Measurements from ENCODE around the gene PCGF2. TPM values are rescaled to one million over a fixed set of nuclear protein-coding genes. Genes with fewer than 3 reads are reported as not detected.

Gene PCGF2
- total RNA-seq, 2 experiments from 2014 or later: 12.8 to 47.3 TPM

- Histone ChIP-seq H3K9me2 (ENCODE audit: insufficient read depth, low read length) (no peaks in the 10 kb centered on the region), H3K4me1 (ENCODE audit: insufficient read depth, low read length, poor library complexity, severe bottlenecking) (peaks cover 14% of the 10 kb centered on the region), H3K4me2 (ENCODE audit: low read length) (no peak overlapping the region), H3K9me3 (ENCODE audit: low read length) (no peaks in the 10 kb centered on the region), H2AFZ (ENCODE audit: low read length) (no peak overlapping the region), H3K27ac (ENCODE audit: low read depth, low read length, poor library complexity, severe bottlenecking) (no peak overlapping the region), H3K79me2 (ENCODE audit: insufficient read depth, low read depth, low read length) (no peaks in the 10 kb centered on the region), H3K36me3 (ENCODE audit: insufficient read depth, low read length) (no peaks in the 10 kb centered on the region), H4K20me1 (ENCODE audit: insufficient read depth, low read length) (no peaks in the 10 kb centered on the region), H3K4me3 (ENCODE audit: low read depth, low read length, poor library complexity, severe bottlenecking) (no peak overlapping the region)
- ChIA-PET CTCF (ENCODE audit: unreplicated experiment) (no interaction called here), POLR2A (interaction anchor here (0.8 kb wide), 1 partner anchor 16 kb away, joined by 3 read pairs; no protein-coding TSS in a partner anchor)
- TF ChIP-seq EZH2phosphoT487 (IDR thresholded peaks at IDR 0.05; ENCODE audit: borderline replicate concordance, low read depth, low read length): no peak
- TF ChIP-seq CTCF (conservative IDR thresholded peaks at IDR 0.05; ENCODE audit: low read length): no peak
- intact Hi-C loops (cut with micrococcal nuclease; ENCODE audit: unreplicated experiment): no loop called here
- DNase-seq (ENCODE audit: low spot score): no peak
- BruUV-seq (replicated peaks): no TSS peak
These were observed 54.3 kb downstream of the PCGF2 start for GRCh38 chr17:38693700-38694329.

- H4K20me1 ChIP-seq (ENCODE audit: insufficient read depth, low read length): no peaks in the 10 kb centered on the region
- BruUV-seq (replicated peaks): no TSS peak
- TF ChIP-seq CTCF (conservative IDR thresholded peaks at IDR 0.05; ENCODE audit: low read length) (no peak), EZH2phosphoT487 (IDR thresholded peaks at IDR 0.05; ENCODE audit: borderline replicate concordance, low read depth, low read length) (no peak)
- ChIA-PET CTCF (ENCODE audit: unreplicated experiment) (interaction anchor here (0.5 kb wide), 1 partner anchor 107 kb away, joined by 3 read pairs; no protein-coding TSS in a partner anchor), POLR2A (interaction anchor here (0.5 to 1.2 kb wide), 2 partner anchors 24 to 377 kb away, joined by 3 to 4 read pairs; no protein-coding TSS in a partner anchor)
- peaks cover 6% of the 10 kb centered on the region for H3K4me1 ChIP-seq (ENCODE audit: insufficient read depth, low read length, poor library complexity, severe bottlenecking)
- H3K9me3 ChIP-seq (ENCODE audit: low read length): no peaks in the 10 kb centered on the region
- no peak for DNase-seq (ENCODE audit: low spot score)
- no peaks in the 10 kb centered on the region for H3K79me2 ChIP-seq (ENCODE audit: insufficient read depth, low read depth, low read length)
- no peak overlapping the region for H3K27ac ChIP-seq (ENCODE audit: low read depth, low read length, poor library complexity, severe bottlenecking)
- H3K36me3 ChIP-seq (ENCODE audit: insufficient read depth, low read length): no peaks in the 10 kb centered on the region
- no peak overlapping the region for H2AFZ ChIP-seq (ENCODE audit: low read length)
- no peak overlapping the region for H3K4me2 ChIP-seq (ENCODE audit: low read length)
- no peaks in the 10 kb centered on the region for H3K9me2 ChIP-seq (ENCODE audit: insufficient read depth, low read length)
- H3K4me3 ChIP-seq (ENCODE audit: low read depth, low read length, poor library complexity, severe bottlenecking): no peak overlapping the region
- intact Hi-C loops (cut with micrococcal nuclease; ENCODE audit: unreplicated experiment): no loop called here
These were observed 57.0 kb downstream of the PCGF2 start for GRCh38 chr17:38691154-38691553.

GRCh38 chr17:38690386-38690785 lies 57.8 kb downstream of the PCGF2 start:
- Histone ChIP-seq H4K20me1 (ENCODE audit: insufficient read depth, low read length) (no peaks in the 10 kb centered on the region), H3K79me2 (ENCODE audit: insufficient read depth, low read depth, low read length) (no peaks in the 10 kb centered on the region), H3K9me3 (ENCODE audit: low read length) (no peaks in the 10 kb centered on the region), H3K4me1 (ENCODE audit: insufficient read depth, low read length, poor library complexity, severe bottlenecking) (peaks cover 3% of the 10 kb centered on the region), H3K4me2 (ENCODE audit: low read length) (no peak overlapping the region), H3K9me2 (ENCODE audit: insufficient read depth, low read length) (no peaks in the 10 kb centered on the region), H3K36me3 (ENCODE audit: insufficient read depth, low read length) (no peaks in the 10 kb centered on the region), H3K4me3 (ENCODE audit: low read depth, low read length, poor library complexity, severe bottlenecking) (no peak overlapping the region), H2AFZ (ENCODE audit: low read length) (no peak overlapping the region), H3K27ac (ENCODE audit: low read depth, low read length, poor library complexity, severe bottlenecking) (no peak overlapping the region)
- CTCF ChIA-PET (ENCODE audit: unreplicated experiment): no interaction called here
- no TSS peak for BruUV-seq (replicated peaks)
- POLR2A ChIA-PET: interaction anchor here (0.6 to 1.2 kb wide), 2 partner anchors 15 to 25 kb away, joined by 3 to 4 read pairs; partner anchors contain the start of gene MLLT6
- intact Hi-C loops (cut with micrococcal nuclease; ENCODE audit: unreplicated experiment): no loop called here
- no peak for TF ChIP-seq CTCF (conservative IDR thresholded peaks at IDR 0.05; ENCODE audit: low read length)
- TF ChIP-seq EZH2phosphoT487 (IDR thresholded peaks at IDR 0.05; ENCODE audit: borderline replicate concordance, low read depth, low read length): no peak
- no peak for DNase-seq (ENCODE audit: low spot score)
